Measurements from ENCODE around the gene PLEKHJ1. TPM values are rescaled to one million over a fixed set of nuclear protein-coding genes. Genes with fewer than 3 reads are reported as not detected.

PLEKHJ1 gene
- total RNA-seq, 1 experiment from 2014 or later, result 119 TPM

DNA sequence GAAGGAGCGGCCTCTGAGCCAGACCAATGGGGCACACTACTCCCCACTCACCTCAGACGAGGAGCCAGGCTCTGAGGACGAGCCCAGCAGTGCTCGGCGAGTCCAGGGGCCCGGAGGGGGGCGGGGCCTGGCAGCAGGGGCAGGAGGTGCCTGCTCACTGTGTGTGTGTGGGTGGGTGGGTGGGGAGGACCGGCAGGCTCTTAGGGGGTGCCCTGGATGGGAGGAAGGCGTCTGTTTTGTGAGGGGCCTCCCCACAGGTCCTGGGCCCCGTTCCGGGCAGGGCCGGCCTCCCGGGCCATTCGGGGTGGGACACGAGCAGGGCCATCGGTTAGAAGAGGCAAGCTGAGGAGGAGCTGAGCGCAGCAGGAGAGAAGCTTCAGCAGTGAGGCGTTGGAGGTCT, 12.7 kb downstream of the PLEKHJ1 start:
- no peak for DNase-seq
- Mint-ChIP-seq H3K36me3 (ENCODE audit: insufficient read depth, unreplicated experiment) (peaks cover 76% of the 10 kb centered on the region), H3K4me1 (ENCODE audit: low read depth, unreplicated experiment) (no peaks in the 10 kb centered on the region), H3K4me3 (ENCODE audit: unreplicated experiment) (no peak overlapping the region), H3K27ac (ENCODE audit: unreplicated experiment) (no peak overlapping the region), H3K9me3 (ENCODE audit: unreplicated experiment) (no peaks in the 10 kb centered on the region), H3K27me3 (ENCODE audit: insufficient read depth, unreplicated experiment) (no peaks in the 10 kb centered on the region)
- intact Hi-C loops (cut with micrococcal nuclease; ENCODE audit: unreplicated experiment), result no loop called here
- Histone ChIP-seq H3K4me1 (no peaks in the 10 kb centered on the region), H3K27me3 (replicated peaks; ENCODE audit: control insufficient read depth, insufficient read depth, low read length) (no peaks in the 10 kb centered on the region), H3K4me3 (ENCODE audit: low read depth, low read length) (no peak overlapping the region), H3K36me3 (ENCODE audit: control insufficient read depth, insufficient read depth, low read length) (peaks cover under 1% of the 10 kb centered on the region; the same call in 1 of the 2 replicates), H3K9me3 (no peaks in the 10 kb centered on the region)
- no peak for TF ChIP-seq CTCF (IDR thresholded peaks at IDR 0.05; ENCODE audit: insufficient read depth in 1 of 2, low read depth in 1 of 2, low read length in 1 of 2, severe bottlenecking in 1 of 2, unreplicated experiment in 1 of 2)
- CTCF ChIA-PET, result no interaction called here
- BruUV-seq (replicated peaks), result no TSS peak
- POLR2A ChIA-PET, result no interaction called here

- H3K4me1 ChIP-seq, result no peaks in the 10 kb centered on the region
- BruUV-seq (replicated peaks), result no TSS peak
- intact Hi-C loops (cut with micrococcal nuclease; ENCODE audit: unreplicated experiment), result no loop called here
- ChIA-PET POLR2A (interaction anchor here (0.6 kb wide), 1 partner anchor 66 kb away, joined by 3 read pairs; no protein-coding TSS in a partner anchor), CTCF (interaction anchor here (0.5 to 1.3 kb wide), 3 partner anchors 66 to 1277 kb away, joined by 3 to 11 read pairs (median 6); no protein-coding TSS in a partner anchor)
- peaks cover 73% of the 10 kb centered on the region for H3K36me3 Mint-ChIP-seq (ENCODE audit: insufficient read depth, unreplicated experiment)
- no peaks in the 10 kb centered on the region; the same call in none of the 2 replicates for H3K36me3 ChIP-seq (ENCODE audit: control insufficient read depth, insufficient read depth, low read length)
- no peaks in the 10 kb centered on the region for H3K9me3 ChIP-seq
- no peak for DNase-seq
- H3K27me3 ChIP-seq (replicated peaks; ENCODE audit: control insufficient read depth, insufficient read depth, low read length), result no peaks in the 10 kb centered on the region
- H3K9me3 Mint-ChIP-seq (ENCODE audit: unreplicated experiment), result no peaks in the 10 kb centered on the region
- no peak overlapping the region for H3K27ac Mint-ChIP-seq (ENCODE audit: unreplicated experiment)
- no peak overlapping the region for H3K4me3 Mint-ChIP-seq (ENCODE audit: unreplicated experiment)
- H3K4me3 ChIP-seq (ENCODE audit: low read depth, low read length), result no peak overlapping the region
- no peaks in the 10 kb centered on the region for H3K27me3 Mint-ChIP-seq (ENCODE audit: insufficient read depth, unreplicated experiment)
- no peaks in the 10 kb centered on the region for H3K4me1 Mint-ChIP-seq (ENCODE audit: low read depth, unreplicated experiment)
- peak in 1 of 2 experiments; percentile 2 for TF ChIP-seq CTCF (IDR thresholded peaks at IDR 0.05; ENCODE audit: insufficient read depth in 1 of 2, low read depth in 1 of 2, low read length in 1 of 2, severe bottlenecking in 1 of 2, unreplicated experiment in 1 of 2)
These were observed 14.2 kb downstream of the PLEKHJ1 start for GRCh38 chr19:2221918-2222317.

DNA sequence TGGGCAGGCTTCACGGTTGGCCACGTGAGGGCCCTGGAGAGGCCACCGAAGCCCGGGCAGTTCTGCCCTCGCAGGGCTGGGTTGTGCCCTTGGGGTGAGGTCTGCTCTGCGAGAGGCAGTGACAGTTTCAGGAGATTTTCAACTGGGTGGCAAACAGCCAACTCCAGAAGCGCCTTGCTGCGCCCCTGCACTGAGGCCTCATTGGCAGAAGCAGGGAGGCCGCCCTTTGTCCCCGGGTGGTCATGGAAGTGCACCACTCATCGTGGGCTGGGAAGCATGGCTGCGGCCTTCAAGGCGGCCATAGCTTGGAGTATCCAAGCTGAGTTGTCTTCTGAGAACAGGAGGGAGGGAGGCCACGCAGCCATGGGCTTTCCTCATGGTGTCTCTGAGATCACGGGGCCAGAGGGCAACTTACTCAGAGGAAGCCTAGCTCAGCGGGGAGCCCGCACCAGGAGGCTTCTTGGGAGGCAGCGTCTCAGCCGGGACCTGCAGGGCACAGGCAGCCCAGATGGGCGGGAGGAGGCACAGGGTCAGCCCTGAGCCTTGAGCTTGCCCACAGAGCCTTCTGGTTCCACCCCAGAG, 14.8 kb downstream of the PLEKHJ1 start:
- Mint-ChIP-seq H3K9me3 (ENCODE audit: unreplicated experiment) (no peaks in the 10 kb centered on the region), H3K4me1 (ENCODE audit: low read depth, unreplicated experiment) (no peaks in the 10 kb centered on the region), H3K36me3 (ENCODE audit: insufficient read depth, unreplicated experiment) (peaks cover 74% of the 10 kb centered on the region), H3K27me3 (ENCODE audit: insufficient read depth, unreplicated experiment) (no peaks in the 10 kb centered on the region), H3K4me3 (ENCODE audit: unreplicated experiment) (no peak overlapping the region), H3K27ac (ENCODE audit: unreplicated experiment) (no peak overlapping the region)
- H3K36me3 ChIP-seq (ENCODE audit: control insufficient read depth, insufficient read depth, low read length), result no peaks in the 10 kb centered on the region; the same call in none of the 2 replicates
- no TSS peak for BruUV-seq (replicated peaks)
- ChIA-PET CTCF (interaction anchor here (0.6 to 1.3 kb wide), 2 partner anchors 65 to 72 kb away, joined by 6 to 11 read pairs; no protein-coding TSS in a partner anchor), POLR2A (interaction anchor here (0.6 kb wide), 2 partner anchors 65 to 317 kb away, joined by 3 to 4 read pairs; no protein-coding TSS in a partner anchor)
- no peaks in the 10 kb centered on the region for H3K9me3 ChIP-seq
- H3K4me1 ChIP-seq, result no peaks in the 10 kb centered on the region
- intact Hi-C loops (cut with micrococcal nuclease; ENCODE audit: unreplicated experiment), result no loop called here
- TF ChIP-seq CTCF (IDR thresholded peaks at IDR 0.05; ENCODE audit: insufficient read depth in 1 of 2, low read depth in 1 of 2, low read length in 1 of 2, severe bottlenecking in 1 of 2, unreplicated experiment in 1 of 2), result no peak
- no peak overlapping the region for H3K4me3 ChIP-seq (ENCODE audit: low read depth, low read length)
- no peaks in the 10 kb centered on the region for H3K27me3 ChIP-seq (replicated peaks; ENCODE audit: control insufficient read depth, insufficient read depth, low read length)
- DNase-seq, result no peak

Data from Caco-2 (cell line).